GM23338 (cell line): ENCODE data around the gene KIF22. TPM values are rescaled to one million over a fixed set of nuclear protein-coding genes. Genes with fewer than 3 reads are reported as not detected.

ENCODE experiments used
- ATAC-seq: fragments of 200-7000 bp; cut with Tn5 transposase; 3 replicates; pipeline ENCODE4 v1.9.1; 2020
- DNase-seq: peaks from one replicate; pipeline ENCODE4 v3.0.0-alpha.2; 2015; ENCODE audit warnings: low spot score
- H2AFZ ChIP-seq: fragments of 200-600 bp; sonication (generic); 2 replicates; pipeline ENCODE4 v1.8.0; 2016; ENCODE audit warnings: antibody characterized with exemption, mild to moderate bottlenecking, moderate library complexity
- H3F3A ChIP-seq: fragments of 200-600 bp; sonication (generic); replicated peaks from 2 replicates; pipeline ENCODE4 v1.8.0; 2017; ENCODE audit warnings: antibody characterized with exemption, mixed run types, low read depth
- H3K27ac ChIP-seq: fragments of 200-600 bp; sonication (generic); 2 replicates; pipeline ENCODE4 v1.6.1; 2016; ENCODE audit warnings: low read depth
- H3K27me3 ChIP-seq: fragments of 200-600 bp; sonication (generic); 2 replicates; pipeline ENCODE4 v1.8.0; 2016; ENCODE audit warnings: mild to moderate bottlenecking, mixed run types, moderate library complexity; ENCODE audit not compliant: insufficient read depth
- H3K36me3 ChIP-seq: fragments of 200-600 bp; sonication (generic); 2 replicates; pipeline ENCODE4 v1.8.0; 2016; ENCODE audit warnings: mild to moderate bottlenecking; ENCODE audit not compliant: insufficient read depth
- H3K4me1 ChIP-seq: fragments of 200-600 bp; sonication (generic); 2 replicates; pipeline ENCODE4 v1.8.0; 2016; ENCODE audit warnings: mild to moderate bottlenecking, moderate library complexity; ENCODE audit not compliant: insufficient read depth
- H3K4me2 ChIP-seq: fragments of 200-600 bp; sonication (generic); 2 replicates; pipeline ENCODE4 v1.7.1; 2017; ENCODE audit warnings: mixed run types
- H3K4me3 ChIP-seq: fragments of 200-600 bp; sonication (generic); 2 replicates; pipeline ENCODE4 v1.6.1; 2016; ENCODE audit warnings: mixed run types
- H3K79me2 ChIP-seq: fragments of 200-600 bp; sonication (generic); replicated peaks from 2 replicates; pipeline ENCODE4 v1.8.0; 2017; ENCODE audit warnings: mild to moderate bottlenecking; ENCODE audit not compliant: insufficient read depth
- H3K9me2 ChIP-seq: fragments of 200-600 bp; sonication (generic); 2 replicates; pipeline ENCODE4 v1.8.0; 2017; ENCODE audit not compliant: insufficient read depth
- H4K20me1 ChIP-seq: fragments of 200-600 bp; sonication (generic); replicated peaks from 2 replicates; pipeline ENCODE4 v1.8.0; 2017; ENCODE audit warnings: mild to moderate bottlenecking; ENCODE audit not compliant: insufficient read depth
- H3K27ac Mint-ChIP-seq: 2 replicates; pipeline ENCODE4 v1.8.0; 2020; ENCODE audit warnings: inconsistent platforms, mild to moderate bottlenecking, moderate library complexity, mixed read lengths
- H3K27me3 Mint-ChIP-seq: 3 replicates; pipeline ENCODE4 v1.8.0; 2022; ENCODE audit warnings: low read depth, mild to moderate bottlenecking, moderate library complexity, mixed read lengths, inconsistent platforms; ENCODE audit not compliant: insufficient read depth, poor library complexity
- H3K36me3 Mint-ChIP-seq: 3 replicates; pipeline ENCODE4 v1.8.0; 2021; ENCODE audit warnings: low read depth, mild to moderate bottlenecking, inconsistent platforms, moderate library complexity, mixed read lengths
- H3K4me1 Mint-ChIP-seq: 3 replicates; pipeline ENCODE4 v1.8.0; 2020; ENCODE audit warnings: mild to moderate bottlenecking, inconsistent platforms, mixed read lengths
- H3K4me3 Mint-ChIP-seq: 3 replicates; pipeline ENCODE4 v1.8.0; 2021; ENCODE audit warnings: moderate library complexity, mild to moderate bottlenecking, inconsistent platforms, mixed read lengths
- H3K9me3 Mint-ChIP-seq: 3 replicates; pipeline ENCODE4 v1.8.0; 2020; ENCODE audit warnings: moderate library complexity, mild to moderate bottlenecking, inconsistent platforms, mixed read lengths
- CREB1 ChIP-seq: fragments of 250-450 bp; sonication (Bioruptor Pico); IDR thresholded peaks from 2 replicates; pipeline ENCODE4 v1.5.0; 2020; ENCODE audit warnings: low read depth, mild to moderate bottlenecking, moderate library complexity
- ETS1 ChIP-seq: IDR thresholded peaks from 2 replicates; pipeline ENCODE4 v1.6.1; 2016; ENCODE audit warnings: antibody characterized with exemption
- EZH2 ChIP-seq: fragments of 200-600 bp; sonication (generic); IDR thresholded peaks from one replicate; pipeline ENCODE4 v1.8.0; 2017; ENCODE audit warnings: antibody characterized with exemption, mild to moderate bottlenecking, low read depth; ENCODE audit not compliant: unreplicated experiment
- EZH2phosphoT487 ChIP-seq: fragments of 200-600 bp; sonication (generic); IDR thresholded peaks from one replicate; pipeline ENCODE4 v1.8.1; 2018; ENCODE audit warnings: antibody characterized with exemption; ENCODE audit not compliant: unreplicated experiment
- JUNB ChIP-seq: IDR thresholded peaks from one replicate; pipeline ENCODE4 v1.6.1; 2016; ENCODE audit warnings: antibody characterized with exemption; ENCODE audit not compliant: unreplicated experiment
- NANOG ChIP-seq: IDR thresholded peaks from 2 replicates; pipeline ENCODE4 v1.6.1; 2016; ENCODE audit warnings: antibody characterized with exemption, borderline replicate concordance
- REST ChIP-seq: IDR thresholded peaks from one replicate; pipeline ENCODE4 v1.6.1; 2018; ENCODE audit warnings: antibody characterized with exemption; ENCODE audit not compliant: unreplicated experiment
- STAT1 ChIP-seq: IDR thresholded peaks from one replicate; pipeline ENCODE4 v1.6.1; 2016; ENCODE audit warnings: antibody characterized with exemption; ENCODE audit not compliant: unreplicated experiment
- ZNF331 ChIP-seq: fragments of 250-450 bp; sonication (Bioruptor Pico); IDR thresholded peaks from 2 replicates; pipeline ENCODE4 v1.5.0; 2020; ENCODE audit warnings: low read depth, mild to moderate bottlenecking, moderate library complexity
- polyA plus RNA-seq: library from polyadenylated mRNA; unstranded; fragments of >200 nt; fragmentation: Nextera tagmentation; extraction: Ambion mirVana; gene quantifications from 2 replicates; pipeline ENCODE4 v1.2.1, GENCODE V29; 2016
- total RNA-seq: library from RNA; depleted of rRNA; stranded (reverse); fragments of >200 nt; shearing (Covaris generic); gene quantifications from 2 replicates; pipeline ENCODE4 v1.2.3, GENCODE V29; 2014
- TF ChIP-seq, protein P1 (sequence below), 2 experiments: fragments of 200-600 bp in 1 of 2; sonication (generic) in 1 of 2; conservative IDR thresholded peaks; 2 replicates each; pipeline versions ENCODE4 v1.5.1 to v1.6.1; 2016 to 2017; ENCODE audit warnings: antibody characterized with exemption in 2 of 2, low read depth in 2 of 2, mild to moderate bottlenecking in 2 of 2, moderate library complexity in 1 of 2

KIF22 gene
- total and polyA plus RNA-seq, 2 experiments from 2014 or later, result 110 to 192 TPM

DNA sequence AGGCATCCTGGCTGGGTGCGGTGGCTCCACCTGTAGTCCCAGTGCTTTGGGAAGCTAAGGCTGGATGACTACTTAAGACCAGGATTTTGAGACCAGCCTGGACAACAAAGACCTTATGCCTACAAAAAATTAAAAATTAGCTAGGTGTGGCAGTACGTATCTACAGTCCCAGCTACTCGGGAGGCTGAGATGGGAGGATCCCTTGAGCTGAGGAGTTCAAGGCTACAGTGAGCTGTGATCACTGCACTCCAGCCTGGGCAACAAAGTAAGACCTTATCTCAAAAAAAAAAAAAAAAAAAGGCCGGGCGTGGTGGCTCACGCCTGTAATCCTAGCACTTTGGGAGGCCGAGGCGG lies 35.8 kb downstream of the KIF22 start:
- Histone ChIP-seq H3K36me3 (no peaks in the 10 kb centered on the region), H3F3A (no peaks in the 10 kb centered on the region; the same call in 1 of the 2 replicates), H3K4me2 (no peak overlapping the region), H3K9me2 (no peaks in the 10 kb centered on the region), H3K4me1 (no peaks in the 10 kb centered on the region; the same call in 1 of the 2 replicates), H4K20me1 (peaks cover 3% of the 10 kb centered on the region; the same call in 1 of the 2 replicates), H2AFZ (no peak overlapping the region), H3K4me3 (no peak overlapping the region), H3K27ac (no peak overlapping the region), H3K27me3 (no peaks in the 10 kb centered on the region), H3K79me2 (no peaks in the 10 kb centered on the region)
- no peaks in the 10 kb centered on the region for H3K36me3 Mint-ChIP-seq
- no peak for ATAC-seq
- TF ChIP-seq JUNB, result no peak
- no peak for TF ChIP-seq EZH2phosphoT487
- no peak for TF ChIP-seq REST
- no peak for TF ChIP-seq STAT1
- no peak overlapping the region for H3K27ac Mint-ChIP-seq
- H3K4me1 Mint-ChIP-seq, result peaks cover 16% of the 10 kb centered on the region
- H3K9me3 Mint-ChIP-seq, result no peaks in the 10 kb centered on the region; the same call in 2 of the 3 replicates
- no peak overlapping the region for H3K4me3 Mint-ChIP-seq
- peaks cover 11% of the 10 kb centered on the region for H3K27me3 Mint-ChIP-seq
- no peak for DNase-seq

- no peak overlapping the region for H3K4me2 ChIP-seq
- H3F3A ChIP-seq, result no peaks in the 10 kb centered on the region; the same call in 1 of the 2 replicates
- no peaks in the 10 kb centered on the region for H3K36me3 ChIP-seq
- H3K9me2 ChIP-seq, result no peaks in the 10 kb centered on the region
- H4K20me1 ChIP-seq, result no peaks in the 10 kb centered on the region
- no peak overlapping the region; the same call in 2 of the 3 replicates for H3K4me3 Mint-ChIP-seq
- ATAC-seq, result no peak
- H3K36me3 Mint-ChIP-seq, result no peaks in the 10 kb centered on the region
- no peak for DNase-seq
- H2AFZ ChIP-seq, result no peak overlapping the region
- no peaks in the 10 kb centered on the region for H3K27me3 ChIP-seq
- H3K79me2 ChIP-seq, result no peaks in the 10 kb centered on the region
- H3K27me3 Mint-ChIP-seq, result peaks cover 2% of the 10 kb centered on the region
- H3K27ac ChIP-seq, result no peak overlapping the region
- H3K4me3 ChIP-seq, result no peak overlapping the region
- no peak overlapping the region for H3K27ac Mint-ChIP-seq
- H3K4me1 ChIP-seq, result no peaks in the 10 kb centered on the region; the same call in 1 of the 2 replicates
- peaks cover 3% of the 10 kb centered on the region for H3K4me1 Mint-ChIP-seq
- H3K9me3 Mint-ChIP-seq, result no peaks in the 10 kb centered on the region
- TF ChIP-seq NANOG (no peak), EZH2phosphoT487 (no peak), ETS1 (no peak), REST (no peak), ZNF331 (CRISPR knock-in tag) (no peak), CREB1 (CRISPR knock-in tag) (no peak), EZH2 (no peak)
- TF ChIP-seq, protein P1, sequence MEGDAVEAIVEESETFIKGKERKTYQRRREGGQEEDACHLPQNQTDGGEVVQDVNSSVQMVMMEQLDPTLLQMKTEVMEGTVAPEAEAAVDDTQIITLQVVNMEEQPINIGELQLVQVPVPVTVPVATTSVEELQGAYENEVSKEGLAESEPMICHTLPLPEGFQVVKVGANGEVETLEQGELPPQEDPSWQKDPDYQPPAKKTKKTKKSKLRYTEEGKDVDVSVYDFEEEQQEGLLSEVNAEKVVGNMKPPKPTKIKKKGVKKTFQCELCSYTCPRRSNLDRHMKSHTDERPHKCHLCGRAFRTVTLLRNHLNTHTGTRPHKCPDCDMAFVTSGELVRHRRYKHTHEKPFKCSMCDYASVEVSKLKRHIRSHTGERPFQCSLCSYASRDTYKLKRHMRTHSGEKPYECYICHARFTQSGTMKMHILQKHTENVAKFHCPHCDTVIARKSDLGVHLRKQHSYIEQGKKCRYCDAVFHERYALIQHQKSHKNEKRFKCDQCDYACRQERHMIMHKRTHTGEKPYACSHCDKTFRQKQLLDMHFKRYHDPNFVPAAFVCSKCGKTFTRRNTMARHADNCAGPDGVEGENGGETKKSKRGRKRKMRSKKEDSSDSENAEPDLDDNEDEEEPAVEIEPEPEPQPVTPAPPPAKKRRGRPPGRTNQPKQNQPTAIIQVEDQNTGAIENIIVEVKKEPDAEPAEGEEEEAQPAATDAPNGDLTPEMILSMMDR (conservative IDR thresholded peaks at IDR 0.05; ENCODE audit: low read depth in 2 of 2), result no peak
Observed at GRCh38 chr16:29830774-29831173, 40.2 kb downstream of the KIF22 start.
